ENCODE data around the gene HLCS.
"Not testable (repeated sequence)": the region's sequence is repeated elsewhere in the genome, so short reads cannot be mapped to it uniquely, and the experiment has no call there.

Gene HLCS

GRCh38 chr21:36952331-36952730, 14.1 kb downstream of the HLCS start:
- DNase-seq = not testable (repeated sequence)

GRCh38 chr21:36949171-36950141, 17.0 kb downstream of the HLCS start:
- no peak for DNase-seq

GRCh38 chr21:36948686-36949085, 17.8 kb downstream of the HLCS start:
- no peak for DNase-seq

GRCh38 chr21:36946949-36947356, 19.5 kb downstream of the HLCS start:
- DNase-seq = no peak

- DNase-seq = no peak
Measured at GRCh38 chr21:36945496-36946138, 20.9 kb downstream of the HLCS start.

- DNase-seq = no peak
Measured at GRCh38 chr21:36936361-36937135, 29.9 kb downstream of the HLCS start.

- no peak for DNase-seq
Measured at GRCh38 chr21:36934864-36935420, 31.5 kb downstream of the HLCS start.

GRCh38 chr21:36932161-36932816, 34.2 kb downstream of the HLCS start:
- DNase-seq = no peak

- no peak for DNase-seq
Measured at GRCh38 chr21:36929622-36930021, 36.8 kb downstream of the HLCS start.

- no peak for DNase-seq
Measured at GRCh38 chr21:36928960-36929359, 37.5 kb downstream of the HLCS start.

- peak; percentile 86 for DNase-seq
Measured at GRCh38 chr21:36927719-36928117, 38.8 kb downstream of the HLCS start.

GRCh38 chr21:36926989-36927718, 39.3 kb downstream of the HLCS start:
- DNase-seq = no peak

- DNase-seq = no peak
Measured at GRCh38 chr21:36923270-36923669, 43.2 kb downstream of the HLCS start.

- DNase-seq = no peak
Measured at GRCh38 chr21:36922861-36923260, 43.6 kb downstream of the HLCS start.

- no peak for DNase-seq
Measured at GRCh38 chr21:36918291-36918690, 48.2 kb downstream of the HLCS start.

- DNase-seq = peak; percentile 40
Measured at GRCh38 chr21:36917471-36918158, 48.9 kb downstream of the HLCS start.

GRCh38 chr21:36916718-36917117, 49.8 kb downstream of the HLCS start:
- DNase-seq = no peak

- no peak for DNase-seq
Measured at GRCh38 chr21:36915696-36916245, 50.7 kb downstream of the HLCS start.

- DNase-seq = no peak
Measured at GRCh38 chr21:36915014-36915695, 51.3 kb downstream of the HLCS start.
